HG03439 (cell line): Measurements from ENCODE around the gene DNAJA3.

Experiments used
- ATAC-seq: cut with Tn5 transposase; IDR thresholded peaks from one replicate; pipeline ENCODE4 v1.9.1; 2021; ENCODE audit warnings: mild to moderate bottlenecking, moderate library complexity; ENCODE audit not compliant: unreplicated experiment

Gene DNAJA3

GRCh38 chr16:4404247-4404966 lies 21.3 kb upstream of the DNAJA3 start:
- no peak for ATAC-seq

DNA sequence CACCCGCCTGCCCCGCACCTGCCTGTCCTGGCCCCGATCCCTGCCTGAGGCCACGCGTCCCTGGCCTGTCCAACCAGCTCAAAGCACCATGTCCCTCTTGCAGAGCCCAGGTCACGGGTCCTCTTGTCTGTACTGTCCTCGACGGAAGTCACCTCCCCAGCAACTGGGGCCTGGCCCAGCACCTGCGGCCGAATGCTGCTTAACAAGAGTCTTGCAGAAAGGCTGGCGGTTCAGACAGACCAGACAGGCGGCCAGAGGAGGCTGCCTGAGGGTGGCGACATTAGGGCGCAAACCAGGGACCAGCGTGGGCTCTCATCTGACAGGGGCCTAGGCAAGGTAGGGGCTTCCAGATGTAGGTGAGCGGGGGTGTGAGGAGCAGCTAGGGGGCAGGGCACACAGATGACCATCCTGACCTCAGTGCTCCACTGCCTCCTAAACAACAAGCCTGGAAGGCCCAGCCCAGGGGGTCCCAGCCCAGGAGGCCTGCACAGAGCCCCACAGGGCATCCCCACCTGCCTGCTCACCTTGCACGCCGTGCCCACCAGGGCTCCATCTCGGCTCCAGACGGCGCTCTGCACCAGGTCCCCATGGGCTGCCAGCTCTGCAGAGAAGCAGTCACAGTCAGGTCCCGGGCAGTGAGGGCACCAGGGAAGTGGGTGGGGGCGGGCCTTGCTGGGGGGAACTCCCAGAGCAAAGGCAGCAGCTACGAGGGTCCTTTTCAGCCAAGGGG lies 20.5 kb upstream of the DNAJA3 start:
- no peak for ATAC-seq

GRCh38 chr16:4407543-4408322 lies 17.9 kb upstream of the DNAJA3 start:
- ATAC-seq = no peak

- no peak for ATAC-seq
Observed at GRCh38 chr16:4408323-4408690, 17.4 kb upstream of the DNAJA3 start.

DNA sequence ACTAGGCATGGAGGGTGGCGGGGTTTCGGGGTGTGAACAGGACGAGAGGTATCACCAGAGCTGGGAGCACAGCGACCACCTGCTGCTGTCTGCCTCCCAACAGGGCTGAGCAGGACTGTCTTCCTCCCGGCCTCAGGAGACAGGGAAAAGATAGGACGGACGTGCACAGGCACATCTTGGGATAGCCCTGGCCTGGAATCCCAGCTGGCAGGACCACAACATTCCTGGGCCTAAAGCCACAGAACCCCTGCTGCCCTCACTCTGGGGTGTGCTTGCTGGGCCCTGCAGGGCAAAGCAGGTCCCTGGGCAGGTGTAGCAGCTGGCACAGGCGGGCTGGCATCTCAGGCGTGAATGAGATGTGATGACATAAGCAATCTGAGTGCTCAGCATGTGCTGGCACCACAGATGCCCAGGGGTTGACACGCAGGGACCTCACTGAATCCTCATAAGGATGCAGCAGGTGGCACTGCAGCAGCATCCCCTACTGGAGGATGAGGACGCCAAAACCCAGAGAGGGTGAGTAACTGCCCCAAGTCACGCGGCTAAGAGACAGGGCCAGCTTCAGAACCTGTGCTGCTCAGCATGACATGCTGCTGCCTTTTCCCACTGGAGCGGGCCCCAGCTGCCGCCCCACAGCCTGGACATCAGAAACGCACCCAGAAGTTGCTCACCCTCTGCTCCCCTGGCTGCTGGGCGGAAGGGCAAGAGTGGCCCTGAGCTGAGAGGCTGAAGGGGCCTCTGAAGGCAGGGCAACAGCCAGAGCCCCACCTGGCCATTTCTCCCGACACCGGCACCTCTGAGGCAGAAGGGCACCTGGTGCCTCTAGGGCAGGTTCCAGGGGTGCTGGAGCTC lies 16.4 kb upstream of the DNAJA3 start:
- no peak for ATAC-seq

DNA sequence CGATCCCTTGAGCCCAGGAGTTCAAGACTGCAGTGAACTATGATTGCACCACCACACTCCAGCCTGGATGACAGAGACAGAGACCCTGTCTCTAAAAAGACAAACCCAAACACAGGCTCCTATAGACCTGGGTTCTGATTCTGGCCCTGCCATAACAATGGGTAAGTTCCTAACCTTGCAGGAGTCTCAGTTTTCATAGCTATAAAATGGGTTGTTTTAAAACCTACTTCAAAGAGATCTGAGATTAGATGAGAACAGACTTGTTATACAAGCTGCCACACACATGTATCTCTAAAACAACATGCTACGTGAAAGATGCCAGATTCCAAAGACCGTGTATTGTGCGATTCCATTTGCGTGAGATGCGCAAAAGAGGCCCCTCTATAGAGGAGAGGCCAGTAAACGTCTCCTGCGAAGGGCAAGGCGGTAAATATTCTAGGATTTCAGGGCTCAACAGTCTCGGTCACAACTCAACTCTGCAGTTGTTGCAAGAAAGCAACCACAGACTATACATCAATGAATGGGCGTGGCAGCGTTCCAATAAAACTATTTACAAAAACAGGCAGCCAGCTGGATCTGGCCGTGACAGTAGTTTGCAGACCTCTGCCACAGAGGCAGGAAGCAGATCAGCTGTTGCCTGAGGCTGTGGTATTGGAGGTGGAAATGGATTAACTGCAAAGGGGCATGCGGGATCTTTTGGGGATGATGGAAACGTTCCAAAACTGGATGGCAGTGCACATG lies 15.2 kb upstream of the DNAJA3 start:
- ATAC-seq = no peak

GRCh38 chr16:4411684-4412083 lies 14.0 kb upstream of the DNAJA3 start:
- ATAC-seq = no peak

DNA sequence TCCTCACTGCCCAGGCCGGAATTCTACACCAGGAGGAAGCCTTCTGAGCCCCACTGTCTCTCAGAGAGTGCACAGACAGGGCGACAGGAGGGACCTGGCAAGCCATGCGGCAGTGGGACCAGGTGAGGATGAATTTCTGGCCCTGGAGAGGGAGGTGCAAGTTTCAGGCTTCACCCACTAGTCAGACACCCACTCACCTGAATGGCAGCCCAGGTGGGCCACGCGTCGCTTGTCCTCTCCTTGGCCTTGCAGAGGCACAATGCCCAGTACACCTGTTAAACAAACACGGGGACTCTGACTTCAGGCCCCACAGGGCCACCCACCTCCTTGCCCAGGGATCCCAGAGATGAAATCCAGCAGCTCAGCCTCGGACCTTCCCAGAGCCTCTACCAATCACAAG lies 13.5 kb upstream of the DNAJA3 start:
- ATAC-seq = no peak

DNA sequence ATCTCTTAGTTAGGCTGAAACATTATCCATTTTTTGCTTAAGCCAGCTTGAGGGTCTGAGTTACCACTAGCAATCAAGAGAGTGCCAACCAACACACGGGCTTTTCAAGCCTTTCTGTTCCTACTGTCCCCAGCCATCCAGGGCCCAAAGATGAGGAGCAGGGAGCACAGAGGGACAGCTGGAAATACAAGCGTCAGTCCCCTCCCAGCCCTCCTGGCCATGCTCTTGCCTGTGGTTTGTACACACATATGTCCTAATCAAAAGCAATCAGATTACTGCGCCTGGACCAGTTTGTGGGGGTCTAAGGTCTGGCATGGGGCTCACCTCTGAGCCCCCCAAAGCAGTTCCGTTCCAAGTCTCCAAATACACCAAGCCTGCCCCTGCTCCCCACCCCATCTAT lies 12.8 kb upstream of the DNAJA3 start:
- ATAC-seq = no peak

- ATAC-seq = peak; percentile 60
Observed at GRCh38 chr16:4414187-4414917, 11.3 kb upstream of the DNAJA3 start.

- peak; percentile 11 for ATAC-seq
Observed at GRCh38 chr16:4415538-4416199, 10.0 kb upstream of the DNAJA3 start.

DNA sequence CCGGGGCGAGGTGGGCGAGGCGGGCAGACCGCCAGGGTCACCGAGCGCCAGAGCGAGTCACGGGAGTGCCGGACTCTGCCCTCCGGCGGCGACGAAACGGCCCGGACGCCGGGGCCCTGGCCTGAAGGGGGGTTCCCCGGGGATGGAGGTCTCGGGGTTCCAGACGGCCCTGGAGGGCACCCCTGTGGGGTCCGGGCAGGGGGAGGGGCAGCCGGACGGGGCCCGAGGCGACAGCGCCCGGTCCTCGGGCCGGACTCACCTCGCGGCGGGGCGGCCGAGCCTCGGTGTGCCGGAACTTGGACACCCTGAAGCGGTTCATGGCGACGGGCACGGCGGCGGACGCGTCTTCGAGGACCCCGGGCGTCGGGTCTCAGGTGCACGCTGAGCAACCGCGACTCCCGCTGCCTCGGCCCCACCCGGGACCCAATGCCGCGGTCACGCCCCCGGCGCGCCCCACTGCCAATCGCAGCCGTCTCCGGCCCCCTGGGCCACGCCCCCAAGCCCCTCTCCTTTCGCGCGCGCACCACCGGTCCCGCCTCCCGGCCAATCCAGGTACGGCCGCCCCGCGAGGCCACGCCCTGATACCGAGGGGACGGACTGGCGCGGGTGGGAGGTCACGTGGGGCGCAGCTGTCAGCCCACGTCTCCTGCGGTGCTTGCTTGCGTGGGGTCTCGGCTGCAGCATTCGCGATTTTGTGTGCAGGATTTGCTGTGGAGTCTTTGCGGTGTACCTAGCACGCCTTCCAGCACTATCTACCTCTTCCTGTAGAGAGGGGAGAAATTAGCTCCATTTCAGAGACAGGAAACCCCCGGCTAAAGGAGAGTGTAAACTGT lies 9.3 kb upstream of the DNAJA3 start, which contains the start of gene CORO7:
TSS of gene CORO7 (minus strand) at position 397 of the 833 bp plus-strand sequence. CDS start at position 319, 78 bp downstream.
- peak; percentile 64 for ATAC-seq

GRCh38 chr16:4419402-4419959 lies 6.2 kb upstream of the DNAJA3 start:
- ATAC-seq = no peak

- ATAC-seq = no peak
Observed at GRCh38 chr16:4420505-4421105, 5.1 kb upstream of the DNAJA3 start.

DNA sequence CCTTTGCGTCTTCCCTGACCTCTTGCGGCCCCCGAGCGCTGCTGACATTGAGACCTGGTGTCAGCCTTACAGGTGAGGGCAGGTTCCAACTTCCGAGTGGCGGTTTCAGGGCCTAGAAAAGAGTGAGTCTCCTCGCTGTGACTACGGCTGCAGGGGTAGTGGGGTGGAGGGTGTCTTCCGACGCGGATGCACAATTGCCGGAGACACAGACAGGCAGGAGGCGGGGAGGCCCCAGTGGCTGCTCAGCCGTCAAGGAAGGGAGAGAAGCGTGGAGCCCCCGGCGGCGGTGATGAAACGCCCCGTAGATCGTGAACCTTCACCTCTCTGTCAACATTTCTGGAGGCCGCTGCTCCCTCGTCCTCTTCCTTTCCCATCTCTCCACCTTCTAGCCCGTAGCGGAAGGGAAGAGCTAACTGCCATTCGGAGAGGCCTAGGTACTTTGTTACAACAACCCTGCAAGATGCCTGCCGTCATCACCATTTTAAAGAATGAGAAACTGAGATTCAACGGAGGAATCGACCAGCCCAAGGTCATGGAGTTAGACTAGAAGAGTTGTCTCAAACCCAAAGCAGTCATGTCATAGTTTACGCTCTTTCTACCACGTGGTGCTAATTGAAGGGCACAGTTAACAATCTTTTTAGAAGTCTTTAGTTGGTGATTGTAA lies 485 bp downstream of the DNAJA3 start:
- peak; percentile 22 for ATAC-seq

DNA sequence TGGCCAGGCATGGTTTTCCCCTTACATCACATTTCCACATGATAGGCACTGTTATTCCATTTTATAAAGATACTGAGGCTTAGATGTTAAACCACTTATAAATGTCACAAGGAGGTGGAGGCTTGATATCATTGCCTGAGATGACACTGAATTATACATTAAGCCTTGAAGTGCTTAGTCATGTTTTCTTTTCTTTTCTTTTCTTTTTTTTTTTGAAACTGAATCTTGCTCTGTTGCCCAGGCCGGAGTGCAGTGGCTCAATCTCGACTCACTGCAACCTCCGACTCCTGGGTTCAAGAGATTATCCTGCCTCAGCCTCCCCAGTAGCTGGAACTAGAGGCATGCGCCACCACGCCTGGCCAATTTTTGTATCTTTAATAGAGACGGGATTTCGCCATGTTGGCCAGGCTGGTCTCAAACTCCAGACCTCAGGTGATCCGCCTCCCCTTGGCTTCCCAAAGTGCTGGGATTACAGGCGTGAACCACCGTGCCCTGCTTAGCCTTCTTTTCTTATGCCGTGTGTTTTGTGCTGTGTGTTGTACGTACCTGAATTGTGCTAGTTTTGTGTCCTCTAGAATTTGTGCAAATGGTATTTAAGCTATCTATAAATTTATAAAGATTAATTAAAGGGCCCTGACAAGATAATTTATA lies 1.2 kb downstream of the DNAJA3 start:
- no peak for ATAC-seq
